Upper lobe of left lung (tissue), 4 donors: Measurements from ENCODE around the gene SPACA4.

Experiments used
- POLR2A ChIP-seq, 4 donors: fragments of 450-650 bp; IDR thresholded peaks; one replicate each; pipeline ENCODE4 v1.5.1; 2016 to 2017; ENCODE audit warnings: antibody characterized with exemption in 4 of 4, mild to moderate bottlenecking in 2 of 4
- POLR2AphosphoS5 ChIP-seq, 2 donors: sonication (generic); formaldehyde crosslinking; IDR thresholded peaks; one replicate each; pipeline ENCODE4 v1.5.1; 2017; ENCODE audit warnings: antibody characterized with exemption in 2 of 2
- TF ChIP-seq, protein P1 (sequence below), 6 experiments: fragments of 450-650 bp in 4 of 6; fragments of 200-600 bp in 2 of 6; sonication (generic) in 2 of 6; IDR thresholded peaks; one replicate each; pipeline ENCODE4 v1.5.1; 2016 to 2019; ENCODE audit warnings: antibody characterized with exemption in 6 of 6

DNA sequence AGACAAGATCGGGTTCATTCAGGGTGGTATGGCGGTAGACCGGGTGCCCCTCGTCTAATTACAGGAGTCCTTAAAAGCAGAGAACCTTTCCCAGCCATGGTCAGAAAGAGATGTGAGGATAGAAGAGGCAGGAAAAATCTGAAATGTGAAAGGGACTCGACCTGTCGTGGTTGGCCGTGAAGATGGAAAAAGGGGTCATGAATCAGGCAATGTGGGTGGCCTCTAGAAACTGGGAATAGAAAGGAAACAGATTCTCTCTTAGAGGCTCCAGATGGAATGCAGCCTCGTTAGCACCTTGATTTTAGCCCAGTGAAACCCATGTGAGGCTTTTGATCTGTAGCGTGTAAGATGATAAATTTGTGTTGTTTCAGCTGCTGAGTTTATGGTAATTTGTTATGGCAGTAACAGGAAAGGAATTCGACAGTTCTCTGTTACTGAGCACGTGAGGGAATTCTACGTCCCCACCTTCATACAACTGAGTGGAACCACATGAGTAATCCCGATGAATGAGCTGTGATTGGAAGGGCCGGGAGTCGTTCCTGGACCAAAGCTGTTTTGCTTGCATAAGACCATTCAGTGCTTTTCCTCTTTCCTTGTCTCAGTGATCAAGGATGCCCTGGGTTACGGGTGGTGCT, 50.4 kb downstream of the SPACA4 start:
- TF ChIP-seq, protein P1, sequence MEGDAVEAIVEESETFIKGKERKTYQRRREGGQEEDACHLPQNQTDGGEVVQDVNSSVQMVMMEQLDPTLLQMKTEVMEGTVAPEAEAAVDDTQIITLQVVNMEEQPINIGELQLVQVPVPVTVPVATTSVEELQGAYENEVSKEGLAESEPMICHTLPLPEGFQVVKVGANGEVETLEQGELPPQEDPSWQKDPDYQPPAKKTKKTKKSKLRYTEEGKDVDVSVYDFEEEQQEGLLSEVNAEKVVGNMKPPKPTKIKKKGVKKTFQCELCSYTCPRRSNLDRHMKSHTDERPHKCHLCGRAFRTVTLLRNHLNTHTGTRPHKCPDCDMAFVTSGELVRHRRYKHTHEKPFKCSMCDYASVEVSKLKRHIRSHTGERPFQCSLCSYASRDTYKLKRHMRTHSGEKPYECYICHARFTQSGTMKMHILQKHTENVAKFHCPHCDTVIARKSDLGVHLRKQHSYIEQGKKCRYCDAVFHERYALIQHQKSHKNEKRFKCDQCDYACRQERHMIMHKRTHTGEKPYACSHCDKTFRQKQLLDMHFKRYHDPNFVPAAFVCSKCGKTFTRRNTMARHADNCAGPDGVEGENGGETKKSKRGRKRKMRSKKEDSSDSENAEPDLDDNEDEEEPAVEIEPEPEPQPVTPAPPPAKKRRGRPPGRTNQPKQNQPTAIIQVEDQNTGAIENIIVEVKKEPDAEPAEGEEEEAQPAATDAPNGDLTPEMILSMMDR (IDR thresholded peaks at IDR 0.05): no peak
- TF ChIP-seq POLR2A (IDR thresholded peaks at IDR 0.05) (no peak), POLR2AphosphoS5 (IDR thresholded peaks at IDR 0.05) (no peak)
